Midbrain (tissue), 1 donor: Measurements from ENCODE around the gene RUSF1.
"Not testable (repeated sequence)": the region's sequence is repeated elsewhere in the genome, so short reads cannot be mapped to it uniquely, and the experiment has no call there.

Experiments
- DNase-seq: peaks from one replicate; lab custom pipeline; 2025; lab: John Stamatoyannopoulos, UW

Gene RUSF1

DNA sequence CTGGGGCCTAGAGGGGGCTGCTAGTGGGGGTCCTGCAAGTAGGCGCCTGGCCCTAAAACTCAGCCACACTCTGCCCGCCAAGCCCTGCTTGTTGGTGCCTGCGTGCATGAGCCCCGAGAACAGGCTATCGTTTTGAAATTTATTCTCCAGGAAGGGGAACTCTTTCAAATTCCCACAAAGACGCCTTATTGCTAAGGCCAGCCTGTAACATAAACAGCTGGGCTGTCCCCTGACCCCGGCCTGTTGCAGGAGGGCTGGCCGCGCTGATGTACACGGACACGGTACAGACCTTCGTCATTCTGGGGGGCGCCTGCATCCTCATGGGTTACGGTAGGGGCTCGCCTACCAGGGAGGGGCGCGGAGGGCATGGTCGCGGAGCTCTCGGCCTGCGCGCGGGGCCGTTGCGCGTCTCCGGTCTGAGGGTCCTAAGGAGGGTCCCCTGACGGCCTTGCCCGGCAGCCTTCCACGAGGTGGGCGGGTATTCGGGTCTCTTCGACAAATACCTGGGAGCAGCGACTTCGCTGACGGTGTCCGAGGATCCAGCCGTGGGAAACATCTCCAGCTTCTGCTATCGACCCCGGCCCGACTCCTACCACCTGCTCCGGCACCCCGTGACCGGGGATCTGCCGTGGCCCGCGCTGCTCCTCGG is 21.0 kb downstream of the RUSF1 start:
- no peak for DNase-seq

DNA sequence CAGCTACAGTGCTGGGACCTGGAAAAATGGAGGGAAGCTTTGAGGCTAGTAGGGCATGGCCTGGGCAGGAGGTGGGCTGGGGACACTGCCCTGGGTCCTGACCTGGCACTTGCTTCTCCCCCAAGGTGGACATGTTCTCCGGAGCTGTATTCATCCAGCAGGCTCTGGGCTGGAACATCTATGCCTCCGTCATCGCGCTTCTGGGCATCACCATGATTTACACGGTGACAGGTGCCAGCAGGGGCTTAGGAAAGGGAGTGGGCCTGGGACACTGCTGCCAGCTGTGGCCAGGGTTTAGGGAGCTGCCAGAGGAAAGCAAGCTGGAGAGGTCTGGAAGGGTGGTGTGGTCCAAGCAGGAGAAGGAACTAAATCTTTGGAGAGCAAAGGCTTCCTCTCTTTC is 22.1 kb downstream of the RUSF1 start:
- no peak for DNase-seq

DNA sequence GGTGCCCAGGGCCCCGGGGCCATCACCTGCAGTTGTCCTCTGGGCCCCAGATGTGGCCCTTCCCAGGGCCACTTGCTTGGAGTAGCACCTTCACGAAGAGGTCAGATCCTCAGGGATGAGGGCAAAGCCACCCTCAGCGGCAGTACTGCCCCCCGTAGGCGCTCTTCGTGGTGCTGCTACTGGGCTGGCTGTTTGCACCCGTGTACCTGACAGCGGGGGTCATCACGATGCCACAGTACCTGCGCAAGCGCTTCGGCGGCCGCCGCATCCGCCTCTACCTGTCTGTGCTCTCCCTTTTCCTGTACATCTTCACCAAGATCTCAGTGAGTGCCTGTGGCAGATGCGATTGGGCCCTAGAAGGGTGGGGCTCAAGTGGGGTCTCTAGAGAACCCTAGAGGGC is 22.6 kb downstream of the RUSF1 start:
- no peak for DNase-seq

DNA sequence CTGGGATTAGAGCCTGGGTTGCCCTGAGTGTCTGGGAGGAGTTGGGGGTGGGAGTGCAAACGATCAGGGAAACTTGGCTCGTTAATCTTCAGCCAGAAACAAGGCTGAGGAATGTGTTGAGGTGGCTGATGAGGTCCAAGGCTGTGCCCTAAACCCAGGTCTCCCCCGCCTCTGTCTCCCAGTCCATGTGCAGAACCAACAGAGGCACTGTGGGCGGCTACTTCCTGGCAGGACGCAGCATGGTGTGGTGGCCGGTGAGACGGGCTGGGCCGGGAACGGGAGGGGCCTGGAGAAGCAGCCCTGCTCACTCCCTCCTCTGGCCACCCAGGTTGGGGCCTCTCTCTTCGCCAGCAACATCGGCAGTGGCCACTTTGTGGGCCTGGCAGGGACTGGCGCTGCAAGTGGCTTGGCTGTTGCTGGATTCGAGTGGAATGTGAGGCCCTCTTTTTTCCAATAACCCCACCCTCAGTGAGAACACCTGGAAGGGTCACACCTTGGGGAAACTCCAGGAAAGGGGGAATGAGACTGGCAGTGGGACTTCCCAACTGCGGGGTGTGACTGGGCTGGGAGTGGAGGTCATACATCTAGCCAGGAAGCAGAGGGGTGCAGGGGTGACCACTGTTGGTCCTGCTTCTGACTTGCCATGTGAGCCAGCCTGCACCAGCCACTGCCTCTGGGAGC is 23.6 kb downstream of the RUSF1 start:
- no peak for DNase-seq

DNA sequence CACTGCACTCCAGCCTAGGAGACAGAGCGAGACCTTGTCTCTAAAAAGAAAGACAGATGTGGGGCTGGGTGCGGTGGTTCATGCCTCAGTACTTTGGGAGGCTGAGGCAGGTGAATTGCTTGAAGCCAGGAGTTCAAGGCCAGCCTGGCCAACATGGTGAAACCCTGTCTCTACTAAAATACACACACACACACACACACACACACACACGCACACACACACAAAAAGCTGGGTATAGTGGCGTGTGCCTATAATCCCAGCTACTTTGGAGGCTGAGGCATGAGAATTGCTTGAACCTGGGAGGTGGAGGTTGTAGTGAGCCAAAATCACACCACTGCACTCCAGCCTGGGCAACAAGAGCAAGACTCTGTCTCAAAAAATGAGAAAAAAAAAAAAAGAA is 24.1 kb downstream of the RUSF1 start:
- DNase-seq: not testable (repeated sequence)

GRCh38 chr16:31483081-31483480 is 25.1 kb downstream of the RUSF1 start, which contains the start of gene SLC5A2:
Gene SLC5A2 (plus strand): TSS chr16:31483123. CDS start chr16:31483137, 14 bp downstream.
- no peak for DNase-seq

GRCh38 chr16:31480851-31481536 is 27.2 kb downstream of the RUSF1 start:
- DNase-seq: no peak

- no peak for DNase-seq
Measured at GRCh38 chr16:31479751-31480150, 28.4 kb downstream of the RUSF1 start.

GRCh38 chr16:31478956-31479355 is 29.2 kb downstream of the RUSF1 start:
- DNase-seq: no peak

DNA sequence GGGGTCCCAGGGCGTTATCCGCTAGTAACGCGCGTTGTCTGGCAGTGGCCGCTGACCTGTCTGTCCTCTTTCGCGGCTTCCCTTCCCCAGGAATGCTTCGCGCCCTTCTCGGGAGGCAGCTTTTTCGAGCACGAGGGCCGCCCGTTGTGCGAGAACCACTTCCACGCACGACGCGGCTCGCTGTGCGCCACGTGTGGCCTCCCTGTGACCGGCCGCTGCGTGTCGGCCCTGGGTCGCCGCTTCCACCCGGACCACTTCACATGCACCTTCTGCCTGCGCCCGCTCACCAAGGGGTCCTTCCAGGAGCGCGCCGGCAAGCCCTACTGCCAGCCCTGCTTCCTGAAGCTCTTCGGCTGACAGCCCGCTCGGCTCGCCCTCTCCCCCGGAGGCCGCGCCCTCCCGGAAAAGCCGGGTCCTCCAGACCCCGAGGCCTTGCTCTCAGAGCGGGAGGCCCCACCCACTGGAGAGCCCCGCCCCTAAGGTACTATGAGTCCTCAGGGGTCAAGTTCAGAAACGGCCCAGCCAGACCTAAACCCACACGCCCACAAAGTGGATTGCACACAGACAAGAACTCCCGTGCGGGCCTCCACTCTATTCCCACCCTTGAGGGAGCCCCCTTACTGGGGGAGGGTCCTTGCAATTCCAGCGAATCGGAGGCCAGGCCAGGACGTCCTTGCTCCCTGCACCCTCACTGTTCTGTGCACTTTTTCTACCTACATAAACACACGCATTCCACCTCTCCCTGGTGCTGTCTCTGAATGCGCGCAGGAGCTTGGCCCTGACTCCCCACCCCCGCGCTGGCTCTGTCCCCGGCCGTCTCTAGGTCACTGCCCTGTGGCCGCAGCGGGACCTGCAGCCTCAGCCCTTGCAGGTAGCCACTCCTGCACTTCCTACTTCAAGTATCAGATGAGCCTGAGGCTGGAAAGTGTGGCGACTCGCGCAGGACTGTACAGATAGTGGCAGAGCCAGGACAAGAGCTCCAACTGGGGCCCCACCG is 30.7 kb downstream of the RUSF1 start:
- DNase-seq: no peak

GRCh38 chr16:31476303-31477219 is 31.6 kb downstream of the RUSF1 start:
- peak; percentile 17 for DNase-seq

DNA sequence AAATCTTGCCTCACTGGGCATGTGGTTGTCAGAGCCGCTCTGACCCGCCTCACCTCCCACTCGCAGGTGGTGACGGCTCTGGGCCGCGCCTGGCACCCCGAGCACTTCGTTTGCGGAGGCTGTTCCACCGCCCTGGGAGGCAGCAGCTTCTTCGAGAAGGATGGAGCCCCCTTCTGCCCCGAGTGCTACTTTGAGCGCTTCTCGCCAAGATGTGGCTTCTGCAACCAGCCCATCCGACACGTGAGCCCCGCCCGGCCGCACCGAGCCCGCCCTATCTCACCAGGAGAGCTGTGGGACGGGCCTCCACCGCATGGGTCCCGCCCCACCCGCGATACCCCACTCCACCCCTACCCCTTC is 32.3 kb downstream of the RUSF1 start:
- no peak for DNase-seq

GRCh38 chr16:31474773-31475738 is 33.1 kb downstream of the RUSF1 start:
- DNase-seq: no peak

DNA sequence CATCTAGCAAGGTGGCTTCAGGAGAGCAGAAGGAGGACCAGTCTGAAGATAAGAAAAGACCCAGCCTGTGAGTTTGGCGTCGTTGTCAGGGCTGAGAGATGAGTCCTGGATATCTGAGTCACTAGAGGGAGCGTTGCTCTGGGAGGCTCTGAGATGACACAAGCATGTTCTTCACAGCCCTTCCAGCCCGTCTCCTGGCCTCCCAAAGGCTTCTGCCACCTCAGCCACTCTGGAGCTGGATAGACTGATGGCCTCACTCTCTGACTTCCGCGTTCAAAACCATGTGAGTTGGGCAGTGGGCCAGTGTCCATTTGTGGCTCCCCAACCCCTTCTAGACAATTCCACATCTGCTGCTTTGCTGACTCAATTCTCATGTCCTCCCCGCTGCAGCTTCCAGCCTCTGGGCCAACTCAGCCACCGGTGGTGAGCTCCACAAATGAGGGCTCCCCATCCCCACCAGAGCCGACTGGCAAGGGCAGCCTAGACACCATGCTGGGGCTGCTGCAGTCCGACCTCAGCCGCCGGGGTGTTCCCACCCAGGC is 33.9 kb downstream of the RUSF1 start:
- no peak for DNase-seq

DNA sequence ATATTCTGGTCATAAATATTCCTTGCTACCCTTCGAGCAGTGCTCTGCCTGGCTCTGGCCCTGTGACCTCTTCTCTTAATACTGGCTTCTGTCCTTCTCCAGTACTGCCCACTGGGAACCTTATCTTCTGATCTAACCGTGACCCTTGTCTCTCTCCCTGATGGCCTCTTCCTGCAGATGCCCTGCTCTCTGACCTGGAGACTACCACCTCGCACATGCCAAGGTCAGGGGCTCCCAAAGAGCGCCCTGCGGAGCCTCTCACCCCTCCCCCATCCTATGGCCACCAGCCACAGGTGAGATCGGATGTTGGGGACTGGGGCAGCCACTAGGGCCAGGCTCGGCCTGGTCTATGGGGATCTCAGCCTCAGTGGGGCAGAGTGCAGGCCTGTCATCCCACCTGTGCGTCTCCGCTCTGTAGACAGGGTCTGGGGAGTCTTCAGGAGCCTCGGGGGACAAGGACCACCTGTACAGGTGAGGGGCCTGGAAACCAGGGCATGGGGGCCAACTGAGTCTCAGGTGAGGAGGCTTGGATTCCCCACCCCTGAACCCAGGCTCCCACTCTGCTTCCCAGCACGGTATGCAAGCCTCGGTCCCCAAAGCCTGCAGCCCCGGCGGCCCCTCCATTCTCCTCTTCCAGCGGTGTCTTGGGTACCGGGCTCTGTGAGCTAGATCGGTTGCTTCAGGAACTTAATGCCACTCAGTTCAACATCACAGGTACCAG is 34.8 kb downstream of the RUSF1 start:
- no peak for DNase-seq

DNA sequence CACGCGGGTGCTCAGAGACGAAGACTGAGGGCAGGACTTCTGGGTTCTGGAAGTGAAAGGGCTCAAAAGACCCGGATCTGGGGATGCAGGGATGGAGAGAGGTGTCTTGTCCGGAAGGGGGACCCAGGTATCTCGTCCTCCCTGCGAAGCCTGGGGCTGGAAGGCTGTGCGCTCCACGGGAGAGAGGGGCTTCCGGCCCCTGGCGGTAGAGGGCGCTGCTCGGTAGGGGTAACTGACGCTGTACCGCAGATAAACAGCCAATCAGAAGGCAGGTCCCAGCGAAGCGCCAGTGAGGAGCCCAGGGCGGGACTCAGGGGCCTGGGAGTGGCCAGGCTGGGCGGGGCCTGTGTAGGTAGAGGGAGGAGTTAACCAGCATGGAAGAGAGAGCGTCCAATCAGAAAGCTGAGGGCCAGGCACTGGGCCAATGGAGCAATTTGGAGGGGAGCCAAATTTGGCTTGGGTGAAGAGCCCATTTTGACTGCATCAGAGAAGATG is 35.4 kb downstream of the RUSF1 start:
- DNase-seq: no peak

DNA sequence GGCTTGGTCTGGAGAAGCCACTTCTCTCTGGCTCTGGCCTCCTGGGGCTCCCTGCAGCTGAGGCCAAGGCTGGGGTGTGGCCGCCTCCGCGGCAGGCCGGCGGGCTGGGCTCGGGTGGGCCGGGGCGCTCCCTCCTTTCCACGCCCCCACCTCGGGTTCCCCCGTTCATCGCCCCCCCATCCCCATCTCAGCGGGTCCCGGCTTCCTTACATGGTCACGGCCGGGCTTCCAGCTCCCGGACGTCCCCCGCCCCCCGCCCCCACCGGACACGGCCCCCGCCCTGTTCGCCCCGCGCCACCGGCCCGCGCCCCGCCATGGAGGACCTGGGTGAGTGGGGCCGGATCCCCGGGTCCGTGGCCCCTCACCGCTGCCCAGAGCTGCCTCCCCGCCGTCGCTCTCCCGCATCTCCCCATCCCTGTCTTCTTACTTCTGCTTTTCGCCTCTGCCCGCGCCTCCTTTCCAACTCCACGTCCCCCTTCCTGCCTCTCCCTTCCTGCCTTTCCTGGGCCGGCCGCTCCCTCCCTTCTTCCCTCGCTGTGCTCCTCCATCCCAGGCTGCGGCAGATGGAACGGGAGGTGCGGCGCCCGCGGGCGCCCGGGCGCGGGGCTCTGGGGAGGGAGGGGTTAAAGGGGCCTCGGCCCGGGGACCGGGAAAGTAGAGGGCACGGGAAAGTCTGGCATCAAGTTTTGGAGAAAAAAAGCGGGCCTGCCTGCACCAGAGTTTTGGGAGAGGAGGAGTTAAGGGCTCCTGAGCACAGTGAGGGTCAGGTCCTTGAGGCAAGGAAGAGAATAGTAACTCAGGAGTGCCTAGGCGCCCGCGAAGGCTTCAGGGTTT is 36.1 kb downstream of the RUSF1 start, which contains the start of gene TGFB1I1:
TGFB1I1 (plus strand) TSS at position 278 of the 834 bp plus-strand sequence; CDS start at position 315, 37 bp downstream.
- no peak for DNase-seq
